ENCODE results near the gene HCRTR1.

HCRTR1 gene

DNA sequence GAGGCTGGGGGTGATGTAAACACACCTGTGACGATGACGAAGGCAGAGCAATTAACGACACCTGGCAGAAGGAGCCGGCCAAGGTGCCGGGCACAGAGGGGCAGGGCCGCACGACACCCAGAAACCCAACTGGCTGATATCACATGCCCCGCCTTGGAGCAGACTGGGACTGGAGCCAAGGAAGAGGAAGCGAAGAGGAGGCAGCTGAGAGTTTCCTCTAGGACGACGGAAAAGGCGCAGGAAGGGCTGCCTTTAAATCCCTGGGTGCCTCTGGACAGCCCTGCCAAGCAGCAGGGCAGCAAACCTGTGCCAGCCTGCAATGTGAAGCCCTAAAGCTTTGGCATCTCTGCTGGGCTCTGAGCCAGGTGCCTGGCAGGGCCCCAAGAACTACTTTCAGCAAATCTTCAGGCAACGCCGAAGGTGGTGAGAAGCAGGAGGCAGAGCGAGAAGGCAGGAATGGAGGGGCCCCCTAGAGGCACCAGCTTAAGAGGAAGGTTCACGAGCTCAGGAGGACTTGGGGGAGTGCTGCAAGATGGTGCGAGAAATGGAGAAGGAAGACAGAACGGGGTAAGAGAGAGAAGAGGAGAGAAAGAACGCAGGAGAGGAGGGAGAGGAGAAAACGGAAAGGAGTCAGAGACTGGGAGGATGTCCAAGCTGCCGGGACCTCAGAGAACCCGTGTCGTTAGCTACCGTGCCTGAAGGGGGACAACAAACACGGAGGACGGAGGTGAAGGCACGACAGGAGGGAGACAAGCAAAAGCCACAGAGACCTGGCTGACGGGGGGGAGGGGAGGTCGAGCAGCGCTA, 52.5 kb downstream of the HCRTR1 start (continued):
- no peak for TF ChIP-seq ZNF596 (tag by site-specific recombination; IDR thresholded peaks at IDR 0.05)
- TF ChIP-seq ZBTB20 (tag by site-specific recombination; IDR thresholded peaks at IDR 0.05): peak; percentile 58
- no peak for TF ChIP-seq ZNF626 (tag by site-specific recombination; IDR thresholded peaks at IDR 0.05)
- no peak for TF ChIP-seq MZF1 (tag by site-specific recombination; IDR thresholded peaks at IDR 0.05; ENCODE audit: borderline replicate concordance)
- no peak for TF ChIP-seq SCRT1 (tag by site-specific recombination; IDR thresholded peaks at IDR 0.05; ENCODE audit: borderline replicate concordance)
- TF ChIP-seq ZNF529 (tag by site-specific recombination; IDR thresholded peaks at IDR 0.05; ENCODE audit: insufficient replicate concordance): no peak
- no peak for TF ChIP-seq HOXA7 (CRISPR knock-in tag; IDR thresholded peaks at IDR 0.05; ENCODE audit: borderline replicate concordance)
- peak; percentile 79 for TF ChIP-seq PRDM1 (tag by site-specific recombination; IDR thresholded peaks at IDR 0.05)
- no peak for TF ChIP-seq ZNF560 (tag by site-specific recombination; IDR thresholded peaks at IDR 0.05; ENCODE audit: borderline replicate concordance)
- TF ChIP-seq ZNF335 (tag by site-specific recombination; conservative IDR thresholded peaks at IDR 0.05): peak; percentile 100
- TF ChIP-seq, protein P1, sequence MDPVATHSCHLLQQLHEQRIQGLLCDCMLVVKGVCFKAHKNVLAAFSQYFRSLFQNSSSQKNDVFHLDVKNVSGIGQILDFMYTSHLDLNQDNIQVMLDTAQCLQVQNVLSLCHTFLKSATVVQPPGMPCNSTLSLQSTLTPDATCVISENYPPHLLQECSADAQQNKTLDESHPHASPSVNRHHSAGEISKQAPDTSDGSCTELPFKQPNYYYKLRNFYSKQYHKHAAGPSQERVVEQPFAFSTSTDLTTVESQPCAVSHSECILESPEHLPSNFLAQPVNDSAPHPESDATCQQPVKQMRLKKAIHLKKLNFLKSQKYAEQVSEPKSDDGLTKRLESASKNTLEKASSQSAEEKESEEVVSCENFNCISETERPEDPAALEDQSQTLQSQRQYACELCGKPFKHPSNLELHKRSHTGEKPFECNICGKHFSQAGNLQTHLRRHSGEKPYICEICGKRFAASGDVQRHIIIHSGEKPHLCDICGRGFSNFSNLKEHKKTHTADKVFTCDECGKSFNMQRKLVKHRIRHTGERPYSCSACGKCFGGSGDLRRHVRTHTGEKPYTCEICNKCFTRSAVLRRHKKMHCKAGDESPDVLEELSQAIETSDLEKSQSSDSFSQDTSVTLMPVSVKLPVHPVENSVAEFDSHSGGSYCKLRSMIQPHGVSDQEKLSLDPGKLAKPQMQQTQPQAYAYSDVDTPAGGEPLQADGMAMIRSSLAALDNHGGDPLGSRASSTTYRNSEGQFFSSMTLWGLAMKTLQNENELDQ (tag by site-specific recombination; IDR thresholded peaks at IDR 0.05; ENCODE audit: low read depth): no peak
- TF ChIP-seq, protein P2, sequence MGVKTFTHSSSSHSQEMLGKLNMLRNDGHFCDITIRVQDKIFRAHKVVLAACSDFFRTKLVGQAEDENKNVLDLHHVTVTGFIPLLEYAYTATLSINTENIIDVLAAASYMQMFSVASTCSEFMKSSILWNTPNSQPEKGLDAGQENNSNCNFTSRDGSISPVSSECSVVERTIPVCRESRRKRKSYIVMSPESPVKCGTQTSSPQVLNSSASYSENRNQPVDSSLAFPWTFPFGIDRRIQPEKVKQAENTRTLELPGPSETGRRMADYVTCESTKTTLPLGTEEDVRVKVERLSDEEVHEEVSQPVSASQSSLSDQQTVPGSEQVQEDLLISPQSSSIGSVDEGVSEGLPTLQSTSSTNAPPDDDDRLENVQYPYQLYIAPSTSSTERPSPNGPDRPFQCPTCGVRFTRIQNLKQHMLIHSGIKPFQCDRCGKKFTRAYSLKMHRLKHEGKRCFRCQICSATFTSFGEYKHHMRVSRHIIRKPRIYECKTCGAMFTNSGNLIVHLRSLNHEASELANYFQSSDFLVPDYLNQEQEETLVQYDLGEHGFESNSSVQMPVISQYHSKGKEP (tag by site-specific recombination; IDR thresholded peaks at IDR 0.05): no peak
- TF ChIP-seq GFI1B (tag by site-specific recombination; IDR thresholded peaks at IDR 0.05): no peak
- no peak for TF ChIP-seq ZFHX2 (tag by site-specific recombination; conservative IDR thresholded peaks at IDR 0.05)
- peak; percentile 71 for TF ChIP-seq ZNF366 (tag by site-specific recombination; conservative IDR thresholded peaks at IDR 0.05)
- TF ChIP-seq ZNF175 (tag by site-specific recombination; IDR thresholded peaks at IDR 0.05): no peak
- no peak for TF ChIP-seq HOXC10 (CRISPR knock-in tag; IDR thresholded peaks at IDR 0.05)
- TF ChIP-seq ZNF629 (tag by site-specific recombination; IDR thresholded peaks at IDR 0.05): no peak
- TF ChIP-seq, protein P3, sequence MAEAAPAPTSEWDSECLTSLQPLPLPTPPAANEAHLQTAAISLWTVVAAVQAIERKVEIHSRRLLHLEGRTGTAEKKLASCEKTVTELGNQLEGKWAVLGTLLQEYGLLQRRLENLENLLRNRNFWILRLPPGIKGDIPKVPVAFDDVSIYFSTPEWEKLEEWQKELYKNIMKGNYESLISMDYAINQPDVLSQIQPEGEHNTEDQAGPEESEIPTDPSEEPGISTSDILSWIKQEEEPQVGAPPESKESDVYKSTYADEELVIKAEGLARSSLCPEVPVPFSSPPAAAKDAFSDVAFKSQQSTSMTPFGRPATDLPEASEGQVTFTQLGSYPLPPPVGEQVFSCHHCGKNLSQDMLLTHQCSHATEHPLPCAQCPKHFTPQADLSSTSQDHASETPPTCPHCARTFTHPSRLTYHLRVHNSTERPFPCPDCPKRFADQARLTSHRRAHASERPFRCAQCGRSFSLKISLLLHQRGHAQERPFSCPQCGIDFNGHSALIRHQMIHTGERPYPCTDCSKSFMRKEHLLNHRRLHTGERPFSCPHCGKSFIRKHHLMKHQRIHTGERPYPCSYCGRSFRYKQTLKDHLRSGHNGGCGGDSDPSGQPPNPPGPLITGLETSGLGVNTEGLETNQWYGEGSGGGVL (tag by site-specific recombination; IDR thresholded peaks at IDR 0.05): peak; percentile 23; the same call in 1 of the 2 replicates
- TF ChIP-seq, protein P4, sequence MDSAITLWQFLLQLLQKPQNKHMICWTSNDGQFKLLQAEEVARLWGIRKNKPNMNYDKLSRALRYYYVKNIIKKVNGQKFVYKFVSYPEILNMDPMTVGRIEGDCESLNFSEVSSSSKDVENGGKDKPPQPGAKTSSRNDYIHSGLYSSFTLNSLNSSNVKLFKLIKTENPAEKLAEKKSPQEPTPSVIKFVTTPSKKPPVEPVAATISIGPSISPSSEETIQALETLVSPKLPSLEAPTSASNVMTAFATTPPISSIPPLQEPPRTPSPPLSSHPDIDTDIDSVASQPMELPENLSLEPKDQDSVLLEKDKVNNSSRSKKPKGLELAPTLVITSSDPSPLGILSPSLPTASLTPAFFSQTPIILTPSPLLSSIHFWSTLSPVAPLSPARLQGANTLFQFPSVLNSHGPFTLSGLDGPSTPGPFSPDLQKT (IDR thresholded peaks at IDR 0.05; ENCODE audit: borderline replicate concordance, low read depth, low read length): no peak
- TF ChIP-seq SP2 (tag by site-specific recombination; IDR thresholded peaks at IDR 0.05): peak; percentile 56
- TF ChIP-seq, protein P5, sequence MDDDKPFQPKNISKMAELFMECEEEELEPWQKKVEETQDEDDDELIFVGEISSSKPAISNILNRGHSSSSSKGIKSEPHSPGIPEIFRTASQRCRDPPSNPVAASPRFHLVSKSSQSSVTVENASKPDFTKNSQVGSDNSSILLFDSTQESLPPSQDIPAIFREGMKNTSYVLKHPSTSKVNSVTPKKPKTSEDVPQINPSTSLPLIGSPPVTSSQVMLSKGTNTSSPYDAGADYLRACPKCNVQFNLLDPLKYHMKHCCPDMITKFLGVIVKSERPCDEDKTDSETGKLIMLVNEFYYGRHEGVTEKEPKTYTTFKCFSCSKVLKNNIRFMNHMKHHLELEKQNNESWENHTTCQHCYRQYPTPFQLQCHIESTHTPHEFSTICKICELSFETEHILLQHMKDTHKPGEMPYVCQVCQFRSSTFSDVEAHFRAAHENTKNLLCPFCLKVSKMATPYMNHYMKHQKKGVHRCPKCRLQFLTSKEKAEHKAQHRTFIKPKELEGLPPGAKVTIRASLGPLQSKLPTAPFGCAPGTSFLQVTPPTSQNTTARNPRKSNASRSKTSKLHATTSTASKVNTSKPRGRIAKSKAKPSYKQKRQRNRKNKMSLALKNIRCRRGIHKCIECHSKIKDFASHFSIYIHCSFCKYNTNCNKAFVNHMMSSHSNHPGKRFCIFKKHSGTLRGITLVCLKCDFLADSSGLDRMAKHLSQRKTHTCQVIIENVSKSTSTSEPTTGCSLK (tag by site-specific recombination; IDR thresholded peaks at IDR 0.05): no peak
- TF ChIP-seq, protein P6, sequence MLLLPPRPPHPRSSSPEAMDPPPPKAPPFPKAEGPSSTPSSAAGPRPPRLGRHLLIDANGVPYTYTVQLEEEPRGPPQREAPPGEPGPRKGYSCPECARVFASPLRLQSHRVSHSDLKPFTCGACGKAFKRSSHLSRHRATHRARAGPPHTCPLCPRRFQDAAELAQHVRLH (tag by site-specific recombination; IDR thresholded peaks at IDR 0.05): no peak
- no peak for TF ChIP-seq ZNF473 (tag by site-specific recombination; IDR thresholded peaks at IDR 0.05)
- no peak for TF ChIP-seq ZNF530 (tag by site-specific recombination; IDR thresholded peaks at IDR 0.05; ENCODE audit: low read depth)
- no peak for TF ChIP-seq ZFP3 (tag by site-specific recombination; IDR thresholded peaks at IDR 0.05; ENCODE audit: low read depth)
- TF ChIP-seq ZNF2 (tag by site-specific recombination; IDR thresholded peaks at IDR 0.05): no peak
- TF ChIP-seq ZNF791 (tag by site-specific recombination; IDR thresholded peaks at IDR 0.05): no peak
- no peak for TF ChIP-seq ZNF670 (tag by site-specific recombination; IDR thresholded peaks at IDR 0.05; ENCODE audit: low read depth)
- TF ChIP-seq MYNN (tag by site-specific recombination; IDR thresholded peaks at IDR 0.05; ENCODE audit: borderline replicate concordance): no peak

Data from HEK293 (cell line).